ENCODE results near the gene PARL.
"Not testable (repeated sequence)": the region's sequence is repeated elsewhere in the genome, so short reads cannot be mapped to it uniquely, and the experiment has no call there.

The PARL gene

GRCh38 chr3:183816681-183817510, 67.8 kb downstream of the PARL start:
- DNase-seq: no peak

- DNase-seq: no peak
Measured at GRCh38 chr3:183815951-183816475, 68.7 kb downstream of the PARL start.

GRCh38 chr3:183815563-183815940, 69.1 kb downstream of the PARL start:
- no peak for DNase-seq

GRCh38 chr3:183814240-183814639, 70.4 kb downstream of the PARL start:
- DNase-seq: no peak

- no peak for DNase-seq
Measured at GRCh38 chr3:183812761-183813445, 71.8 kb downstream of the PARL start.

- DNase-seq: no peak
Measured at GRCh38 chr3:183811638-183812037, 73.0 kb downstream of the PARL start.

GRCh38 chr3:183810643-183811594, 73.8 kb downstream of the PARL start:
- DNase-seq: no peak

- DNase-seq: no peak
Measured at GRCh38 chr3:183809270-183809669, 75.4 kb downstream of the PARL start.

GRCh38 chr3:183808355-183808754, 76.3 kb downstream of the PARL start:
- no peak for DNase-seq

- no peak for DNase-seq
Measured at GRCh38 chr3:183807881-183808280, 76.8 kb downstream of the PARL start.

- DNase-seq: no peak
Measured at GRCh38 chr3:183807209-183807728, 77.4 kb downstream of the PARL start.

GRCh38 chr3:183802989-183803388, 81.7 kb downstream of the PARL start:
- no peak for DNase-seq

- DNase-seq: no peak
Measured at GRCh38 chr3:183801601-183802000, 83.1 kb downstream of the PARL start.

GRCh38 chr3:183800243-183800863, 84.3 kb downstream of the PARL start:
- DNase-seq: no peak

GRCh38 chr3:183799461-183799860, 85.2 kb downstream of the PARL start:
- no peak for DNase-seq

GRCh38 chr3:183797996-183798395, 86.7 kb downstream of the PARL start:
- no peak for DNase-seq

- no peak for DNase-seq
Measured at GRCh38 chr3:183796372-183796771, 88.3 kb downstream of the PARL start.

GRCh38 chr3:183794452-183794851, 90.2 kb downstream of the PARL start:
- DNase-seq: no peak

- DNase-seq: no peak
Measured at GRCh38 chr3:183792976-183793375, 91.7 kb downstream of the PARL start.

GRCh38 chr3:183790700-183791099, 94.0 kb downstream of the PARL start:
- no peak for DNase-seq

- DNase-seq: no peak
Measured at GRCh38 chr3:183789826-183790225, 94.9 kb downstream of the PARL start.

GRCh38 chr3:183784503-183784902, 100.2 kb downstream of the PARL start:
- DNase-seq: not testable (repeated sequence)
